Fibroblast of gingiva (primary cell): Measurements from ENCODE around the gene TXNIP.

Experiments used
- DNase-seq: peaks from one replicate; pipeline ENCODE4 v3.0.0-alpha.2; 2011; ENCODE audit warnings: low read depth

The TXNIP gene

GRCh38 chr1:145962157-145963102, 33.9 kb downstream of the TXNIP start:
- no peak for DNase-seq

- DNase-seq, result no peak
Observed at GRCh38 chr1:145961425-145962156, 34.8 kb downstream of the TXNIP start.

- no peak for DNase-seq
Observed at GRCh38 chr1:145961109-145961424, 35.3 kb downstream of the TXNIP start.

DNA sequence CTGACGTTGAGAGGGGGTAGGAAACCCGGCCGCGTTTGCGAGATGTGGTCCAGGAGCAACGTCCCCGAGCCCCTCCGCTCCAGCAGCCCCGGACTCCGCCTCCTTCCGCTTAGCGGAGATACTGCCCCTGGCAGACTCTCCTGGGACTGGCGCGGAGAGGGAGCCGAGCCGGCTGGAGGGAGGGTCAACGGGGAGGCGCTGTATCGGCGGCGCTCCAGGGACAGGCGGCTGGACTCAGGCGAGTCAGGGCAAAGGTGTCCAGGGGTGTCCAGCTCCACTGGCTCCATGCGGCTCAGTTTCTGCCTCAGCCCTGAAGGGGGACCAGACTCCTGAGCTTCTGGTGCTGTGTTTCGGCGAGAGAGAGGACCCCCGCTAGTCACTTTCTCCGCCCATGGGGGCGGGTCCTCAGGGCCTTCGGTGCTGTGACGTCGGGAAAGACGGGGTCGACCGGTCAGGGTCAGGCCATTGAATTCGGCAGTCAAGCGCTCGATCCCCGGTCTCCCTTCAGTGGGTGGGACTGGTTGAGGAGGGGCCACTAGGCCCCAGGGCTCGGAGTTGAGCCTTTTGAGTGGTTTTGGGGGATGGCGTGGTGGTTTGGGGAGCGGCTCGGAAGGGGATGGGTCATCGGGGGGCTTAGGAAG, 35.8 kb downstream of the TXNIP start:
- DNase-seq, result peak; percentile 65

DNA sequence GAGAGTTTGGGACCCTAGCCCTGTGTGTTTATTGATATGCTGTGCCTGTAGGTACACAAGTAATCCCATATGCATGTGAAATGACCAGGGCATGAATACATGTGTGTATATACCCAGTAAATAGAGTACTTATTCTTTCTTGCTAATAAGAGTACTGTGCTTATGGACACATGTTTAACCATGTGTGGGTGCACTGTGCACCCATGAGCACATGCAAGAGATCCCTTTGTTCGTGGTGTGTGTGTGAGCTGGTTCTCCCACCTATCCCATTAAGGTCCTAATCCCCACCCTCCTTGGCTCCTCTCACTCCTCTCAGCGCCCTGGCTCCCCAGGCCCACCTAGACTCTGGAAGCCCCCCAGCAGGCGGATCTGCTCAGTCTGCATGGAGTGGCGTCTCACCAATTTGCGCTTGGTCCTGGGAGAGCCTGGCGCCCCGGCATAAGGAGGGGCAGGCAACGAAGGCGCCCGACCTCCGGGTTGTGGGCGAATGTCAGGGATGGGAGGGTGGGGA, 36.4 kb downstream of the TXNIP start:
- no peak for DNase-seq

- no peak for DNase-seq
Observed at GRCh38 chr1:145959333-145959732, 37.0 kb downstream of the TXNIP start.

DNA sequence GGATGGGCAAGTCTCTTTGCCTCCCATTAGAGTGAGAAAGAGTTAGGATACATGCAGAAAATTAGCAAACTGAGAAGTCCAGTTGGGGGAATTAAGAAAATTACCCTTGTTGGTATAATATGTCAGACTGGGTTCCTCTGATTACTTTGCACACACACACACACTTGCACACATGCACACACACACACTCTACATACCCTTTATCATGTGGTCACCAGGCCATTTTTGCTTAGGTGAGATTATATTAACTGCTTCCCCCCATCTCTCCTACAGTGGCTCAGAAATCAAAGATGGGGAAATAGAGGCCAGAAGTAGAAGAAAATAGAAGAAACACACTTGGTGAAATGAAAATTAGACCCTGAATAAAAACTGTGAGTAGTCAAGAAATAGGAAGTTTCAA, 37.6 kb downstream of the TXNIP start:
- no peak for DNase-seq

DNA sequence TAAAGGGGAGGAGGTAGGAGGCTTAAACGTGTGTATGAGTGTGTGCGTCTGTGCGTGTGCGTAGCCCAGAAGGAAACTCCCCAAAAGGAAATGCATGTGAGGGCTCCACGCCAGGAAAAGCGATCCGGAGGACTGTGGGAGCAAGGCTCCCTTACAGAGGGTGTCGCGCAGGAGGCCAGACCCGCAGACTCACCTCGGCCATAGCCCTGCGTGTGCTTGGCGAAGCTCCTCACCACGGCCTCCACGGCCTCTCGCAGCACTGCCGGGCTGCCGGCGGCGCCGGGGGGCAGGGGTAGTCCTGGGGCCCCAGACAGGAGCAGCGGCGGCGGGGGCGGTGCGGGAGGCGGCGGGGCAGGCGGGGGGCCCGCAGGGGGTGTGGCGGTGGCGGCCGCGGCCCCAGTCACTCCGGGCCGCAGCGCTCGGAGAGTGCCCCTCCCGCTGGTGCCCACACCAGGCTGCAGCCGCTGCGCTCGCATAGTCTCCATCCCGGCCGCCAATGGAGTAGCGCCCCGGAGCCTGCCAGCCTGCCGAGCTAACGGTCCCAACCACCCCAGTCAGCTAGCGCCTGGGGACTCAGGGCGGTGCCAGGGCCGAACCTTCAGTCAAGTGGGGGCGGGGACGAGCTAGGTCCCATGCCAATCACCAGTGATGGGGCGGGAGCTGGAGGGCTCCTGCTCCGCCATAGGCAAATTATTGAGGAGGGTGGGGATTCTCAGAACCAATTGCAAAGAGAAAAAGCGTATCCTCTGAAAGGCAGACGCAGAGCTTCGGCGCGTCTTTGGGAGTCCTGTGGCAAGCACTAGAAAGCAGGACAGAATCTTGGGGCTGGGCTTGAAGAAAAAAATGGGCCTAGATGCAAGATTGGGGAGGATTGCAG, 38.7 kb downstream of the TXNIP start, which contains the start of gene LIX1L:
TSS of gene LIX1L (minus strand) at position 575 of the 877 bp plus-strand sequence. CDS start at position 485, 90 bp downstream.
- peak; percentile 98 for DNase-seq

DNA sequence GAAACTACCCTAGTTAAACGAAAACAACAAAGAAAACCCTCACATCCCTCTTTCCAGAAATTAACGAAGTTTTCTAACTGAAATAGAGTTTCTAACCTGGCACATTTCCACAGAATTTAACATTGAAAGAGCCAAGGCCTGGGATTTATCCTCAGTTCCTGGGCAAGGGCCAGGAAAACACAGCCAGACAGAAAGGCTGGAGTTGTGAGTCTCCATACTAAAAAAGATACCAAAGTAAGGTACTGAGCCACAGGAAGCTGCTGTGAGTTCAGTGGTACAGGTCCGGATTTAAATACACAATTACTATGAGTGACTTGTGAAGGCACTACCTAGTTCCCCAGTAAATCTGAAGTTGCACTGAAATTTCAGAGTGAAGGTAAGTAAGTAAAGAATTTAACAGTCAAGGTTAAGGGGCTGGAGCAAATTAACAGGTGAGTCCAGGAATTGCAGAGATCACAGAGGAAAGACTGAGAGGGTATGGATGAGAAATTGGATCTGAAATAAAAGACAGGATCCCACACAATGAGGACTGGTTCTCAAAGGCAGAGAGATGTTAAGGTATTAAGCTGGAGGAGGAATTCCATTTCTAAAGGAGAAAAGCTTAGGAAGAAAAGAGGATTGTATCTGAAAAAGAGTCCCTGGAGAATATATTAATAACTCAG, 39.5 kb downstream of the TXNIP start:
- peak; percentile 62 for DNase-seq

- DNase-seq, result no peak
Observed at GRCh38 chr1:145956361-145956760, 40.0 kb downstream of the TXNIP start.

DNA sequence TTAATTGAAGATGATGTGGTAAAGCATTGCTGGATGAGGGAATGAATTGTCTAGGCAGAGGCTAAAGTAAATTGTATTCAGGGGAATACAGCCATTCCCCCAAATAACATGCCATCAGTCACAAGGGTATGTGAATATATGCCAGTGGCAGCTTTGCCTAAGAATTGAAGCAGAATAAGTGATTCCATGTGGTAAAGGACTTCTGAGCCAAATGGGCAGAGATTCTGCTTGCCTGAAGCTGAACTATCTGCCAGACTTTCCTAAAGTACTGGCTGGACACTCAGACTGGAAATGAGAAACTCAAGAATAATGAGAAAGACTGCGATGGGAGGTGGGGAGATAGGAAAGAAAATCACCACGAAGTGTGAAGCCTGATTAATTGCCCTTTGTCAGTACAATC, 40.9 kb downstream of the TXNIP start:
- DNase-seq, result peak; percentile 92

DNA sequence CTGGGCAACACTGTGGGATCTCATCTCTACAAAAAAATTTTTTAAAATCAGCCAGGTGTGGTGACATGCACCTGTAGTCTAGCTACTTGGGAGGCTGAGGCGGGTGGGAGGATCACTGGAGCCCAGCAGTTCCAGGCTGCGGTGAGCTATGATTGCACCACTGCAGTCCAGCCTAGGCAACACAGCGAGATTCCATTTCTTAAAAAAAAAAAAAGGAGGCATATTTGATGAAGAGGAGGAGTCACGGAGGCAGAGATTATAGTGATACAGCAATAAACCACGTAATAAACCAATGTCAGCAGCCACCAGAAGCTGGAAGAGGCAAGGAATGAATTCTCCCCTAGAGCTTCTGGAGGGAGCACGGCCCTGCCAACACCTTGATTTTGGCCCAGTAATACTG, 42.5 kb downstream of the TXNIP start:
- peak; percentile 68 for DNase-seq

GRCh38 chr1:145952903-145953302, 43.5 kb downstream of the TXNIP start:
- no peak for DNase-seq

GRCh38 chr1:145951526-145951925, 44.9 kb downstream of the TXNIP start:
- no peak for DNase-seq

GRCh38 chr1:145949219-145949618, 47.2 kb downstream of the TXNIP start:
- peak; percentile 97 for DNase-seq

DNA sequence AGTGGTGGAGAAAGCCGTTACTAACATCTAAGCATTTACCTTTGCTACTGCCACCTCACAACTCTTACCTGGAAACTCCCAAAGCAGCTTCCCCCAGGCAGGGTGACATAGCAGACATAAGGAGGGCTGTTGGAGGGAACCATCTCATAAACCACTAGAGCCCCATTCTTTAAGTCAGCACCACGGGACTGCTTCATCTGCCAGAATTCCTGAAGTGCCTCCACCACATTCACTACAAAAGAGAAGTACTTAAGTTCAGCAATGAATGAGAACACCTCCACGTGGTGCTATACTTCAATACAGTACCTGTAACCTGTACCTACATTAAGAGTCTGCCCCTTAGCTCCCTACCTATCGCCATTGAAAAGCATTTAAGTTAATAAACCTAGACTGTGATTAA, 48.8 kb downstream of the TXNIP start:
- no peak for DNase-seq

GRCh38 chr1:145946477-145946986, 49.8 kb downstream of the TXNIP start:
- DNase-seq, result no peak

- DNase-seq, result no peak
Observed at GRCh38 chr1:145944532-145944931, 51.8 kb downstream of the TXNIP start.

GRCh38 chr1:145942871-145943270, 53.5 kb downstream of the TXNIP start:
- DNase-seq, result peak; percentile 60
